HepG2 (cell line): Measurements from ENCODE around the gene HRNR. TPM values are rescaled to one million over a fixed set of nuclear protein-coding genes. Genes with fewer than 3 reads are reported as not detected.
"Not testable (repeated sequence)": the region's sequence is repeated elsewhere in the genome, so short reads cannot be mapped to it uniquely, and the experiment has no call there.

ENCODE experiments used
- ATAC-seq: fragments of 200-7000 bp; cut with Tn5 transposase; 3 replicates; pipeline ENCODE4 v1.9.1; 2020; ENCODE audit warnings: mild to moderate bottlenecking, moderate library complexity
- BruUV-seq: library from RNA; stranded (reverse); fragments of 400-500 nt; replicated peaks from 2 replicates; lab custom pipeline; 2021; lab: Mats Ljungman, UMichigan
- CTCF ChIA-PET: fragments of 300-600 bp; formaldehyde crosslinking; extraction: SDS; loops from one replicate; lab custom pipeline; 2021; ENCODE audit warnings: low total read pairs, inconsistent platforms, low intra/inter-chr PET ratio; lab: Yijun Ruan, JAX
- POLR2A ChIA-PET: fragments of 350-600 bp; sonication (Branson Sonifier 250); formaldehyde crosslinking; loops from one replicate; lab custom pipeline; 2020; ENCODE audit warnings: antibody characterized with exemption, inconsistent platforms; lab: Yijun Ruan, JAX
- DNase-seq: peaks from one replicate; pipeline ENCODE4 v3.0.0-alpha.2; 2015; ENCODE audit warnings: low spot score
- FAIRE-seq: peaks from 3 replicates; lab custom pipeline; 2011; peaks lifted over from hg19 to GRCh38; lab: Jason Lieb, UNC
- H2AFZ ChIP-seq: one replicate; pipeline ENCODE4 v1.6.1; 2011; ENCODE audit warnings: low read length, inconsistent platforms
- H3K27ac ChIP-seq: fragments of 300-600 bp; 3 replicates; pipeline ENCODE4 v1.8.0; 2011; ENCODE audit warnings: mixed run types, mild to moderate bottlenecking, mixed read lengths, low read length, inconsistent platforms; ENCODE audit not compliant: insufficient read depth; ENCODE audit errors: extremely low read length
- H3K27me3 ChIP-seq, 2 experiments: fragments of 200-600 bp in 1 of 2; 2 replicates in 1 of 2; 3 replicates in 1 of 2; pipeline versions ENCODE4 v1.6.0 to v1.8.0; 2011; ENCODE audit warnings: low read length in 2 of 2, mild to moderate bottlenecking in 2 of 2, moderate library complexity in 2 of 2, inconsistent platforms in 1 of 2; ENCODE audit not compliant: insufficient read depth in 2 of 2, control insufficient read depth in 1 of 2
- H3K36me3 ChIP-seq, 2 experiments: fragments of 200-600 bp in 1 of 2; replicated peaks in 1 of 2; 2 replicates in 1 of 2; 3 replicates in 1 of 2; pipeline versions ENCODE4 v1.5.1 to v1.8.0; 2011; ENCODE audit warnings: low read length in 2 of 2, inconsistent platforms in 1 of 2; ENCODE audit not compliant: insufficient read depth in 2 of 2, control insufficient read depth in 1 of 2
- H3K4me1 ChIP-seq: 2 replicates; pipeline ENCODE4 v1.5.1; 2012; ENCODE audit warnings: low read length, inconsistent platforms; ENCODE audit not compliant: insufficient read depth
- H3K4me2 ChIP-seq: 2 replicates; pipeline ENCODE4 v1.6.0; 2011; ENCODE audit warnings: low read depth, low read length, inconsistent platforms
- H3K4me3 ChIP-seq, 3 experiments: fragments of 200-600 bp in 1 of 3; sonication (generic), shearing (Covaris generic) in 1 of 3; replicated peaks in 1 of 3; 2 replicates each; pipeline ENCODE4 v1.5.1; 2011 to 2016; ENCODE audit warnings: low read length in 3 of 3, inconsistent platforms in 2 of 3, low read depth in 2 of 3, mild to moderate bottlenecking in 2 of 3, control low read depth in 1 of 3, mixed read lengths in 1 of 3; ENCODE audit not compliant: insufficient read depth in 1 of 3
- H3K79me2 ChIP-seq: one replicate; pipeline ENCODE4 v1.6.1; 2011; ENCODE audit warnings: low read length, inconsistent platforms; ENCODE audit not compliant: insufficient read depth
- H3K9ac ChIP-seq: 2 replicates; pipeline ENCODE4 v1.6.0; 2011; ENCODE audit warnings: mild to moderate bottlenecking, low read depth, low read length, inconsistent platforms; ENCODE audit not compliant: insufficient read depth
- H3K9me3 ChIP-seq: 2 replicates; pipeline ENCODE4 v1.5.1; 2012; ENCODE audit warnings: mild to moderate bottlenecking, low read length
- H4K20me1 ChIP-seq: 2 replicates; pipeline ENCODE4 v1.6.0; 2011; ENCODE audit warnings: inconsistent platforms, mild to moderate bottlenecking, low read length, moderate library complexity; ENCODE audit not compliant: insufficient read depth
- ZFP41 ChIP-seq: sonication (generic); formaldehyde crosslinking; IDR thresholded peaks from 2 replicates; pipeline ENCODE4 v1.4.0; 2020; ENCODE audit warnings: mild to moderate bottlenecking, missing genetic modification reagents, borderline replicate concordance
- ZNF33A ChIP-seq: sonication (generic); formaldehyde crosslinking; IDR thresholded peaks from 2 replicates; pipeline ENCODE4 v1.5.1; 2020; ENCODE audit warnings: missing genetic modification reagents, mild to moderate bottlenecking, moderate library complexity, borderline replicate concordance
- ZNF350 ChIP-seq: sonication (generic); formaldehyde crosslinking; IDR thresholded peaks from 2 replicates; pipeline ENCODE4 v1.4.0; 2020; ENCODE audit warnings: mild to moderate bottlenecking, low read depth, missing genetic modification reagents, borderline replicate concordance
- WGBS: methylation state at CpG from one replicate; pipeline ENCODE4 v1.1.6; 2017; ENCODE audit warnings: low lambda C conversion rate; 5-methylcytosine and 5-hydroxymethylcytosine counted together
- in situ Hi-C: cut with HindIII; loops from 2 replicates; pipeline ENCODE4 v1.10.0; 2017; ENCODE audit warnings: low pct_unique_long_range_greater_than_20kb; ENCODE audit not compliant: extremely low pct_ligation_motif_present
- intact Hi-C: fragments of 100-400 bp; cut with micrococcal nuclease; formaldehyde crosslinking; loops from one replicate; pipeline ENCODE4 v1.10.0; 2022; ENCODE audit not compliant: unreplicated experiment
- polyA plus RNA-seq, 8 experiments: library from polyadenylated mRNA; depleted of rRNA in 3 of 8; stranded (reverse) in 7 of 8; unstranded in 1 of 8; fragments of >200 nt; fragmentation: Illumina TruSeq in 4 of 8; extraction: Trizol in 4 of 8; gene quantifications; 2 replicates each; pipeline versions ENCODE4 v1.2.1 to v1.2.3, GENCODE V29; 2011 to 2016; ENCODE audit warnings: low read depth in 4 of 8, missing spikeins in 1 of 8, mixed read lengths in 1 of 8; ENCODE audit not compliant: insufficient read depth in 1 of 8
- total RNA-seq, 5 experiments: library from RNA; depleted of rRNA; stranded (reverse); fragments of >200 nt; fragmentation: Illumina TruSeq; extraction: Trizol; gene quantifications; 2 replicates each; pipeline ENCODE4 v1.2.3, GENCODE V29; 2016; ENCODE audit warnings: low read depth in 1 of 5
- TF ChIP-seq, protein P1 (sequence below): sonication (generic); formaldehyde crosslinking; IDR thresholded peaks from 2 replicates; pipeline ENCODE4 v1.8.0; 2022; ENCODE audit warnings: low read depth, missing genetic modification reagents

Gene HRNR
- total and polyA plus RNA-seq, 2 of the 13 experiments (the other 11 are each of a cell fraction or from before 2014, with no cell fraction given): not detected

DNA sequence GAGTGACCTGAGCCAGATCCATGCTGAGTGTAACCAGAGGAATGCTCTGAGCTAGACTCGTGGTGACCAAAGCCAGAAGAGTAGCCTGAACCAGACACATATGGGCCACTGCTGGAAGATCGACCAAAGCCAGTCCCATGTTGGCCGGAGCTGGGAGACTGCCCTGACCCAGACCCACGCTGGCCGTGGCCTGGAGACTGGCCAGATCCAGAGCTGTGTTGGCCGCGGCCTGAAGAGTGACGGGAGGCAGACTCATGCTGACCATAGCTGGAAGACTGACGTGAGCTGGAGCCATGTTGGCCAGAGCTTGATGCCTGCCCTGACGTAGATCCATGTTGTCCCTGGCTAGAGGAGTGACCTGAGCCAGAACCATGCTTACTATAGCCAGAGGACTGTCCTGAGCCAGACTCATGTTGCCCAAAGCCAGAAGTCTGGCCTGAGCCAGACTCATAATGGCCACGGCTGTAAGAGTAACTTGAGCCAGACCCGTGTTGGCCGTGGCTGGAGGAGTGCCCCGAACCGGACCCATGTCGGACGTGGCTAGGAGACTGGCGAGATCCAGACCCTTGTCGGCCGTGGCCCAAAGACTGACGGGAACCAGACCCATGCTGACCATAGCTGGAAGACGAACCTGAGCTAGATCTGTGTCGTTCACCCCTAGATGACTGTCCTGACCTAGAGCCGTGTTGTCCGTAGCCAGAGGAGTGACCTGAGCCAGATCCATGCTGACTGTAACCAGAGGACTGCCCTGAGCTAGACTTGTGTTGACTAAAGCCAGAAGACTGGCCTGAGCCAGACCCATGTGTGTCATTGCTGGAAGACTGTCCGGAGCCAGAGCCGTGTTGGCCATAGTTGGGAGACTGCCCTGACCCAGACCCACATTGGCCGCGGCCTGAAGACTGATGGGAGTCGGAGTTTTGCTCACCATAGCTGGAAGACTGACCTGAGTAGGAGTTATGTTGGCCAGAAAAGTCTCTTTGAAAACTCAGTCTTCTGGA, 3.5 kb downstream of the HRNR start (continued):
- TF ChIP-seq ZNF350: no peak
- no peak for TF ChIP-seq ZNF33A (CRISPR knock-in tag)
- TF ChIP-seq, protein P1, sequence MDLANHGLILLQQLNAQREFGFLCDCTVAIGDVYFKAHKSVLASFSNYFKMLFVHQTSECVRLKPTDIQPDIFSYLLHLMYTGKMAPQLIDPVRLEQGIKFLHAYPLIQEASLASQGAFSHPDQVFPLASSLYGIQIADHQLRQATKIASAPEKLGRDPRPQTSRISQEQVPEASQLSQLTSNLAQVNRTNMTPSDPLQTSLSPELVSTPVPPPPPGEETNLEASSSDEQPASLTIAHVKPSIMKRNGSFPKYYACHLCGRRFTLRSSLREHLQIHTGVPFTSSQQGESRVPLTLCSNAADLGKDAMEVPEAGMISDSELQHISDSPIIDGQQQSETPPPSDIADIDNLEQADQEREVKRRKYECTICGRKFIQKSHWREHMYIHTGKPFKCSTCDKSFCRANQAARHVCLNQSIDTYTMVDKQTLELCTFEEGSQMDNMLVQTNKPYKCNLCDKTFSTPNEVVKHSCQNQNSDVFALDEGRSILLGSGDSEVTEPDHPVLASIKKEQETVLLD: no peak
- no peak for TF ChIP-seq ZFP41 (CRISPR knock-in tag)

DNA sequence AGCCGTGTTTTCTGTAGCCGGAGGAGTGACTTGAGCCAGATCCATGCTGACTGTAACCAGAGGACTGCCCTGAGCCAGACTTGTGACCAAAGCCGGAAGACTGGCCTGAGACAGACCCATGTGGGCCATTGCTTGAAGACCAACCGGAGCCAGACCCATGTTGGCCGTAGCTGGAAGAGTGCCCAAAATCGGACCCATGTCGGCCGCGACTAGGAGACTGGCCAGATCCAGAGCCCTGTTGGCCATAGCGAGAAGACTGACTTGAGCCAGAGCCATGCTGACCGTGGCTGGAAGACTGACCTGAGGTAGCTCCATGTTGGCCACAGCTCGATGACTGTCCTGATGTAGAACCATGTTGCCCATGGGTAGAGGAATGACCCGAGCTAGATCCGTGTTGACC, 4.6 kb downstream of the HRNR start:
- POLR2A ChIA-PET, in situ Hi-C loops: not testable (repeated sequence)

More for the DNA sequence above, 4.6 kb downstream of the HRNR start:
- ATAC-seq, H3K27me3 ChIP-seq, H3K27ac ChIP-seq, H3K79me2 ChIP-seq, H3K4me3 ChIP-seq, H4K20me1 ChIP-seq, FAIRE-seq, H3K4me2 ChIP-seq, H3K9ac ChIP-seq, BruUV-seq, DNase-seq, H3K4me1 ChIP-seq, CTCF ChIA-PET, intact Hi-C loops, H2AFZ ChIP-seq, H3K36me3 ChIP-seq: not testable (repeated sequence)
- H3K9me3 ChIP-seq: peaks cover 27% of the 10 kb centered on the region
- 84% methylated on average over 5 of the region's 14 CpGs for WGBS
